HG03571 (cell line): ENCODE results near the gene CNRIP1.
A peak's percentile ranks its signal among the peaks of the same experiment; 100 is the strongest.
"Not testable (repeated sequence)": the region's sequence is repeated elsewhere in the genome, so short reads cannot be mapped to it uniquely, and the experiment has no call there.

ENCODE experiments used
- ATAC-seq: cut with Tn5 transposase; IDR thresholded peaks from one replicate; pipeline ENCODE4 v1.9.1; 2021; ENCODE audit not compliant: unreplicated experiment

The CNRIP1 gene, protein sequence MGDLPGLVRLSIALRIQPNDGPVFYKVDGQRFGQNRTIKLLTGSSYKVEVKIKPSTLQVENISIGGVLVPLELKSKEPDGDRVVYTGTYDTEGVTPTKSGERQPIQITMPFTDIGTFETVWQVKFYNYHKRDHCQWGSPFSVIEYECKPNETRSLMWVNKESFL

DNA sequence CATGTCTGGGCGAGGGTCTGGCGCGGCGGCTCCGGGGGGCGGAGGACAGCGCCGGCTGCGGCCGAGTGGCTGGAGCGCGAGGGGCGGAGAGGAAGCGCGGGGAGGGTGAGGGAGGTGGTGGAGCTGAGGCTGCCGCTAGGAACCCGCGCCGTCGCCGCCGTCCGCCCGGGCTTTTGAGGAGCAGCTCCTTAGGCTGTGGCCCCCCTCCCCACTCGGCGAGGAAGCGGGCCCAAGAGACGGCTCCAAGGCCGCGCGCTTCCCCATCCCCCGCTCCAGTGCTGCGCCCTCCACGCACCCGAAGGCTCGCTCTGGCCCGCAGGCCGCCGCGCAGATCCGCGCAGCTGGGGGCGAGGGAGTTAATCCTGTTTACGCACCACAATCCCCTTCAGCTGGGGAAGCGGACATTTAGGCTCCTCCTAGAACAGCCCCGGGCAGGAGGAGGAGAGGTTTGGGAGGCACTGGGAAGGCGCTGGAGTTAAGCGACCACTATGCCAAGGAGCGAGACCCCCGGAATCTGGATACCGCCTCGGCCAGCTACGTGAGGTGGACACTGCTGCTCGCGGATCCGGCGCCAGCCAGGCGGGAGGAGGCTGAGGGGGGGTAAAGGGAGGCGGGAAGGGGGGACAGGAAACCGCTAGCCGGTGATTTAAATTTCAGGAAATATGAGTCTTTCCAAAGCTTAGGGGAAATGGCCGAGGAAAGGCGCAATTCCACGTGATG lies at the start of gene CNRIP1:
Gene CNRIP1, minus strand, starts transcription at position 552 of the 720 bp plus-strand sequence. Its CDS starts 549 bp downstream, at position 3.
- no peak for ATAC-seq

DNA sequence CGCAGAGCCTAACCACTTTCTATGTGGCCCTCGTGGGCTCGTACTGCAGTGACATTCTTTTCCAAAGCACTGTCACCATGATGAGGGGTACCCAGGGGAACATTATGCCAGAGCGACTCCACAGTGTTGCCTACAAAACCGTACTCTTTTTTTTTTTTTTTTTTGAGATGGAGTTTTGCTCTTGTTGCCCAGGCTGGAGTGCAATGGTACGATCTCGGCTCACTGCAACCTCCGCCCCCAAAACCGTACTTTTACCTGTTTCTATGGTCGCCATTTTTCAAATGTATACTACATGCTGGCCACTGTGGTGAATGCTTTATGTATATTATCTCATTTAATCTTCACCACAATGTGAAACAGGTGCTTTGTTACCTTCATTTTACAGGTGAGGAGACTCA lies 49.6 kb upstream of the CNRIP1 start:
- no peak for ATAC-seq

GRCh38 chr2:68368654-68369336 lies 49.0 kb upstream of the CNRIP1 start:
- no peak for ATAC-seq

DNA sequence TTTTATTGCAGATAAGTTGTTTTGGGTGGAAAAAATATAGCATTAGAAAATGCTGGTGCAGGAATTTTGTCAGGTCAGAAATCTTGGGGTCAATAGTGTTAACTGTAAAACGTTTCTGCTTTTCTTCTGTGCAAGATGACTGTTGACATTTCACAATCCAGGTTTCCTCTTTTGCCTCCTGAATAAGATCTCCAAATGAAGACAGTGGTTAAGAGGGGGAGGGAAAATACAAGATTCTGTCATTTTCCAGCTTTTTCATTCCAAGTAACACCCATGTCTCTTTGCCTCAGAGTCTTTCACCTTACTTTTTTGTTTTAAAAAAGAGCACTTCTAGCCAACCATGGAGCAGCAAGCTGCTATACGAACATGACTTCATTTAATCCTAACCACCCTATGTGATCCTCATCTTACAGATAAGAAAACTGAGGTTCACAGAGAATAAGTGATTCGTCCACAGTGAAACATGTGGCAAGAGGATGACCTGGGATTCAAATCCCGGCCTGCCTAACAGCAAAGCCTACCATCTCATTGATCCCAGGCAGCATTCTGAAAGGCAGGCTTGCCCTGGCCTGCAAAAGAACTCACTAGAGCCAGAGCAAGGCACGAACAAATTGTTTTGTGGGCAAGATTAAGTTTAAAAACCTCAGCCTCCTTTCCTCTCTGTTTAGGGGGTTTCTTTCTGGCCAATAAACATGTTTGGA lies 48.4 kb upstream of the CNRIP1 start:
- no peak for ATAC-seq

DNA sequence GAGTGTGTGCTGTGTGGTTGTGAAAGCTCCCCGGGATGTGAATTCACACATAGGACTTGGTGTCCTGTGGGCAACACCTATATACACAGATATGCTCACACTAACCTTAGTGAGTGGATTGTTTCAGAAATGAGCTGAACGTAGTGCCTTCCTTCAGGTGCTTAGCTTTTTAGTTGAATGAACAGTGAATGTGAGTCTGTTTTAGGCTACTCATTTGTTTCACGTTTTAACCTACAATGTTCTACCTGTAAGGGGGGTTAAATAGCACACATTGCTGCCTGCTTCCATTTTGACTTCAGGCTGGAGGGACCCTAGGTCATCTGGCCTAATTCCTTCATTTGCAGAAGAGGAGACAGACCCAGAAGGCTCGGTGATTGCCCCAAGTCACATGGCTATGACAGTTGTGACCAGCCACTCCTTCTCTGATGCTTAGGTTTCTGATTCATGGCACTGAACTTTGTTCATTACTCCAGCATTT lies 46.4 kb upstream of the CNRIP1 start:
- peak; percentile 23 for ATAC-seq

- peak; percentile 57 for ATAC-seq
These were observed 45.3 kb upstream of the CNRIP1 start, which contains the start of gene PLEK for GRCh38 chr2:68365087-68365486. TSS of gene PLEK (plus strand) at chr2:68365282. CDS start at chr2:68365352, 70 bp downstream.

GRCh38 chr2:68363721-68364120 lies 44.0 kb upstream of the CNRIP1 start:
- ATAC-seq = no peak

- no peak for ATAC-seq
These were observed 43.0 kb upstream of the CNRIP1 start for GRCh38 chr2:68362749-68363148.

DNA sequence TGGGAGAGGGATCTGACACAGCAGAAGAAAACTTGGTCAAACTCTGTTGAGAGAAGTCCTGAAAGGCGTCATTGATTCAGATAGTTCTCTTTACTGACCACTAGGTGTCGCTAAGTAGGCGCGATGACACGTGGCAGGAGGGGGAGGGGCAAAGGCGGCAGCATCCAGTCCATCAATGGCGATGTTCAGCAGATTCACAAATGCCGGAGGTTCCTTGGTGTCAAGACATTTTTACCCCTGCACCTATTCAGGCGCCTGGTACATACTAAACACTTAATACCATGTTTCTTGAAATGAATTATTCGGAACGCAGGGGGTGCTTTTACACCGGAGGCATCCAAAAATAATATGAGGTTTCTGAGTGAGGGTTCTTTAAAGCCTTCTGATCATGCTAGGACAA lies 42.3 kb upstream of the CNRIP1 start:
- peak; percentile 39 for ATAC-seq

- no peak for ATAC-seq
These were observed 40.1 kb upstream of the CNRIP1 start for GRCh38 chr2:68359889-68360288.

GRCh38 chr2:68357605-68358337 lies 38.0 kb upstream of the CNRIP1 start:
- peak; percentile 47 for ATAC-seq

DNA sequence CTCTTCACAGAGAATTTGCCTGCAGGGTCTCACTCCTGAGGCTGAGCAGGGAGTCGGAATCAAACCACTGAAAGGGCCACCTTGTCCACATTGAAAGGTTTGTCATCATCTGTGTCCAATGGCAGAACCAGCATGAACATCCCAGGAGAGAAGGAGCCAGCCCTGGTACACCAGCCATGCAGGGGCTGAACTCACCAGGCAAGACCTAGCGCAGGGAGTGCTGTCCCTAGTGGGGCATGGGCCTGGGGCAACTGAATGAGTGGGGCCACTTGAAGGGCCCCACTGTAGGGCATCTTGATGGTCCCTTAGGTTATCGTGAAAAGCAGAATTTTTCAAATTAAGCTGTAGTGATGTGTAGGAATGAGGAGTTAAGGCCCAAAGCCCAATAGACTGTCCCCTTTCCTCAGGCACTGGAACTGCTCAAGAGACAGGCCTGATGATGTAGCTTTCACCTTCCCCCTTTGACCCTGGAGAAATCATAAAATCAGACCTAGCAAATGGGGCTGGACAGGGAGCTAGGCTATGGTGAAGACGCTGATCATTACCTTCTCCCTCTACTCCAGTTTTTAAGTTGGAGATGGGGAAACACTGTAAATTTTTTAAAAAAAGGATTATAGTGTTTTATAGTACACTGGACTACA lies 37.0 kb upstream of the CNRIP1 start:
- no peak for ATAC-seq

- no peak for ATAC-seq
These were observed 33.1 kb upstream of the CNRIP1 start for GRCh38 chr2:68352651-68353391.

GRCh38 chr2:68351997-68352396 lies 32.2 kb upstream of the CNRIP1 start:
- no peak for ATAC-seq

DNA sequence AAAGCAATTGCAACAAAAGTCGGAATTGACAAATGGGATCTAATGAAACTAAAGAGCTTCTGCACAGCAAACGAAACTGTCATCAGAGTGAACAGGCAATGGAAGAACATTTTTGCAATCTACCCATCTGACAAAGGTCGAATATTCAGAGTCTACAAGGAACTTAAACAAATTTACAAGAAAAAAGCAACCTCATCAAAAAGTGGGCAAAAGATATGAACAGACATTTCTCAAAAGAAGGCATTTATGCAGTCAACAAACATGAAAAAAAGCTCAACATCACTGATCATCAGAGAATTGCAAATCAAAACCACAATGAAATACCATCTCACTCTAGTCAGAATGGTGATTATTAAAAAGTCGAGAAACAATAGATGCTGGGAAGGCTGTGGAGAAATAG lies 29.3 kb upstream of the CNRIP1 start:
- not testable (repeated sequence) for ATAC-seq

DNA sequence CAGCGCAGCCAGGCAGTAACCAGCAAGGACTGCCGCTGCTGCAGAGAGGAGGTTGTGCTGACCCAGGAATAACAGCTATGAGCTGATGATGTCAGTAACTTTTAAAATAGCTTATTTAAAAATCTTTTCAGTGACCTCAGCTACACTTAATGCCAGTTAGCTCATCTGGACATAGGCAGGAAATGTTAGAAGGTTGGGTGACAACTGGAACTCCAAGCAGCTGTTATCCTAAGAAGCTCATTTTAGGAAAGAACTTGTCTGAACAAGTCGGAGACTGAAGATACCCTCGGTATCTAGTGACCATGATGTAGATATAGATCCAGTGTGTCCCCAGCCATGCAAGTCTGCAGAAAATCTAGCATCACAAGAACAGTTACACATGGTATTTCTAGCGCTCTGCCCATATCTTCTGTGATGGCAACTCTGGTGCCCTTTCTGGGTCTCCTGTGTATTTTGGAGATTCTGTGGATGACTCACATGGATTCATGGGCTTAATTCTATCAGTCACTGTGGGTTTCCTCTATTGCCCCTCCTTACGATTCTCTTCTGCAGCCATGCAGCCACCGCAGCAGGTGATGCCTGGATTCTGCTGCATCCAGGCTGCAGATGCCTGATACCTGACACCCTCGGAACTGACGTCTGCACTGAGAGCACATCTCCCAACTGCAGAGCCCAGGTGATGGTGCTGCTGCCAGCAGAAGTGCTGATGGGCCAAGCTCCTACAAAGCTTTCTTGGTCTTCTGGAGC lies 25.6 kb upstream of the CNRIP1 start:
- no peak for ATAC-seq

GRCh38 chr2:68344031-68344430 lies 24.3 kb upstream of the CNRIP1 start:
- ATAC-seq = no peak

- ATAC-seq = no peak
These were observed 22.7 kb upstream of the CNRIP1 start for GRCh38 chr2:68342470-68342869.

DNA sequence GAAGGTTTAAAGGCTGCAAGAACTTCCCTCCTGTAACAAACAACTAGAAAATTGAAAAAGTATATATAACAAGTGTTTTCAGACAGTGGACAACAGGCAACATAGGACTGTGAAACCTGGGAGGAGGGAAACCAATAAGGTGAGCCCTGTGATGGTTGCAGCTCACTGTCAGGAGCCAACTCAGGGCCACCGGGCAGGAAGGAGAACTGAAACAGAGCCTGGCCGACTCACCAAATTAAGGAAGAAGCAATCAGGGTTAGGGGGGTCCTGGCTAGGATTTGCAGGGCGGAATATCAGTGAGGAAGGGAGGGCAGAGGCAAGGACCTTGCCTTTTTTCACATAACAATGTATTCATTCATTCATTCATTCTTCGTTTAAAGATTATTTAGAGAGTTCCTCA lies 21.8 kb upstream of the CNRIP1 start:
- ATAC-seq = no peak
